HepG2 (cell line): ENCODE results near the gene OCIAD2. TPM values are rescaled to one million over a fixed set of nuclear protein-coding genes. Genes with fewer than 3 reads are reported as not detected.
"Not testable (repeated sequence)": the region's sequence is repeated elsewhere in the genome, so short reads cannot be mapped to it uniquely, and the experiment has no call there.

Experiments
- ATAC-seq: fragments of 200-7000 bp; cut with Tn5 transposase; 3 replicates; pipeline ENCODE4 v1.9.1; 2020; ENCODE audit warnings: mild to moderate bottlenecking, moderate library complexity
- BruUV-seq: library from RNA; stranded (reverse); fragments of 400-500 nt; replicated peaks from 2 replicates; lab custom pipeline; 2021; lab: Mats Ljungman, UMichigan
- CTCF ChIA-PET: fragments of 300-600 bp; formaldehyde crosslinking; extraction: SDS; loops from one replicate; lab custom pipeline; 2021; ENCODE audit warnings: low total read pairs, inconsistent platforms, low intra/inter-chr PET ratio; lab: Yijun Ruan, JAX
- POLR2A ChIA-PET: fragments of 350-600 bp; sonication (Branson Sonifier 250); formaldehyde crosslinking; loops from one replicate; lab custom pipeline; 2020; ENCODE audit warnings: antibody characterized with exemption, inconsistent platforms; lab: Yijun Ruan, JAX
- DNase-seq: peaks from one replicate; pipeline ENCODE4 v3.0.0-alpha.2; 2015; ENCODE audit warnings: low spot score
- FAIRE-seq: peaks from 3 replicates; lab custom pipeline; 2011; peaks lifted over from hg19 to GRCh38; lab: Jason Lieb, UNC
- H2AFZ ChIP-seq: one replicate; pipeline ENCODE4 v1.6.1; 2011; ENCODE audit warnings: low read length, inconsistent platforms
- H3K27ac ChIP-seq: fragments of 300-600 bp; 3 replicates; pipeline ENCODE4 v1.8.0; 2011; ENCODE audit warnings: mixed run types, mild to moderate bottlenecking, mixed read lengths, low read length, inconsistent platforms; ENCODE audit not compliant: insufficient read depth; ENCODE audit errors: extremely low read length
- H3K27me3 ChIP-seq, 2 experiments: fragments of 200-600 bp in 1 of 2; 2 replicates in 1 of 2; 3 replicates in 1 of 2; pipeline versions ENCODE4 v1.6.0 to v1.8.0; 2011; ENCODE audit warnings: low read length in 2 of 2, mild to moderate bottlenecking in 2 of 2, moderate library complexity in 2 of 2, inconsistent platforms in 1 of 2; ENCODE audit not compliant: insufficient read depth in 2 of 2, control insufficient read depth in 1 of 2
- H3K36me3 ChIP-seq, 2 experiments: fragments of 200-600 bp in 1 of 2; replicated peaks in 1 of 2; 2 replicates in 1 of 2; 3 replicates in 1 of 2; pipeline versions ENCODE4 v1.5.1 to v1.8.0; 2011; ENCODE audit warnings: low read length in 2 of 2, inconsistent platforms in 1 of 2; ENCODE audit not compliant: insufficient read depth in 2 of 2, control insufficient read depth in 1 of 2
- H3K4me1 ChIP-seq: 2 replicates; pipeline ENCODE4 v1.5.1; 2012; ENCODE audit warnings: low read length, inconsistent platforms; ENCODE audit not compliant: insufficient read depth
- H3K4me2 ChIP-seq: 2 replicates; pipeline ENCODE4 v1.6.0; 2011; ENCODE audit warnings: low read depth, low read length, inconsistent platforms
- H3K4me3 ChIP-seq, 3 experiments: fragments of 200-600 bp in 1 of 3; sonication (generic), shearing (Covaris generic) in 1 of 3; replicated peaks in 1 of 3; 2 replicates each; pipeline ENCODE4 v1.5.1; 2011 to 2016; ENCODE audit warnings: low read length in 3 of 3, inconsistent platforms in 2 of 3, low read depth in 2 of 3, mild to moderate bottlenecking in 2 of 3, control low read depth in 1 of 3, mixed read lengths in 1 of 3; ENCODE audit not compliant: insufficient read depth in 1 of 3
- H3K79me2 ChIP-seq: one replicate; pipeline ENCODE4 v1.6.1; 2011; ENCODE audit warnings: low read length, inconsistent platforms; ENCODE audit not compliant: insufficient read depth
- H3K9ac ChIP-seq: 2 replicates; pipeline ENCODE4 v1.6.0; 2011; ENCODE audit warnings: mild to moderate bottlenecking, low read depth, low read length, inconsistent platforms; ENCODE audit not compliant: insufficient read depth
- H3K9me3 ChIP-seq: 2 replicates; pipeline ENCODE4 v1.5.1; 2012; ENCODE audit warnings: mild to moderate bottlenecking, low read length
- H4K20me1 ChIP-seq: 2 replicates; pipeline ENCODE4 v1.6.0; 2011; ENCODE audit warnings: inconsistent platforms, mild to moderate bottlenecking, low read length, moderate library complexity; ENCODE audit not compliant: insufficient read depth
- ARNT ChIP-seq: fragments of 450-650 bp; IDR thresholded peaks from 2 replicates; pipeline ENCODE4 v1.6.1; 2017
- EHMT2 ChIP-seq: fragments of 200-600 bp; sonication (generic); IDR thresholded peaks from 2 replicates; pipeline ENCODE4 v1.7.0; 2017; ENCODE audit warnings: antibody characterized with exemption, low read depth, low read length, borderline replicate concordance
- HNRNPK ChIP-seq: fragments of 200-400 bp; formaldehyde crosslinking; IDR thresholded peaks from 2 replicates; pipeline ENCODE4 v1.6.1; 2018; ENCODE audit warnings: low read length, low read depth, moderate library complexity, mild to moderate bottlenecking; ENCODE audit not compliant: poor library complexity, severe bottlenecking
- JUNB ChIP-seq: sonication (generic); formaldehyde crosslinking; IDR thresholded peaks from 2 replicates; pipeline ENCODE4 v1.8.0; 2022; ENCODE audit warnings: missing genetic modification reagents, mild to moderate bottlenecking, borderline replicate concordance
- KMT2A ChIP-seq: sonication (generic); formaldehyde crosslinking; IDR thresholded peaks from 2 replicates; pipeline ENCODE4 v1.4.0; 2020; ENCODE audit warnings: missing genetic modification reagents
- RAD51 ChIP-seq: fragments of 450-650 bp; IDR thresholded peaks from 2 replicates; pipeline ENCODE4 v1.6.1; 2016; ENCODE audit warnings: borderline replicate concordance
- RBM22 ChIP-seq: fragments of 200-400 bp; formaldehyde crosslinking; optimal IDR thresholded peaks from 2 replicates; pipeline ENCODE3; 2017; ENCODE audit warnings: mild to moderate bottlenecking, low read length, moderate library complexity
- RORA ChIP-seq: sonication (generic); formaldehyde crosslinking; IDR thresholded peaks from 2 replicates; pipeline ENCODE4 v1.5.0; 2020; ENCODE audit warnings: mild to moderate bottlenecking, missing genetic modification reagents, moderate library complexity
- SSRP1 ChIP-seq: IDR thresholded peaks from 2 replicates; pipeline ENCODE4 v1.6.1; 2016; ENCODE audit warnings: control low read depth
- TMF1 ChIP-seq: sonication (generic); formaldehyde crosslinking; IDR thresholded peaks from 2 replicates; pipeline ENCODE4 v1.8.1; 2022; ENCODE audit warnings: low read depth, missing genetic modification reagents
- ZNF292 ChIP-seq: sonication (generic); formaldehyde crosslinking; IDR thresholded peaks from 2 replicates; pipeline ENCODE4 v1.8.1; 2022; ENCODE audit warnings: mild to moderate bottlenecking, low read depth, missing genetic modification reagents, borderline replicate concordance
- ZNF33B ChIP-seq: sonication (generic); formaldehyde crosslinking; IDR thresholded peaks from 2 replicates; pipeline ENCODE4 v1.5.1; 2020; ENCODE audit warnings: mild to moderate bottlenecking, missing genetic modification reagents
- ZNF468 ChIP-seq: sonication (generic); formaldehyde crosslinking; IDR thresholded peaks from 2 replicates; pipeline ENCODE4 v1.8.0; 2022; ENCODE audit warnings: mild to moderate bottlenecking, moderate library complexity, missing genetic modification reagents
- ZNF678 ChIP-seq: sonication (generic); formaldehyde crosslinking; IDR thresholded peaks from 2 replicates; pipeline ENCODE4 v1.4.0; 2020; ENCODE audit warnings: mild to moderate bottlenecking, missing genetic modification reagents
- ZNF782 ChIP-seq: sonication (generic); formaldehyde crosslinking; IDR thresholded peaks from 2 replicates; pipeline ENCODE4 v1.4.0; 2020; ENCODE audit warnings: missing genetic modification reagents, mild to moderate bottlenecking, borderline replicate concordance
- WGBS: methylation state at CpG from one replicate; pipeline ENCODE4 v1.1.6; 2017; ENCODE audit warnings: low lambda C conversion rate; 5-methylcytosine and 5-hydroxymethylcytosine counted together
- in situ Hi-C: cut with HindIII; loops from 2 replicates; pipeline ENCODE4 v1.10.0; 2017; ENCODE audit warnings: low pct_unique_long_range_greater_than_20kb; ENCODE audit not compliant: extremely low pct_ligation_motif_present
- intact Hi-C: fragments of 100-400 bp; cut with micrococcal nuclease; formaldehyde crosslinking; loops from one replicate; pipeline ENCODE4 v1.10.0; 2022; ENCODE audit not compliant: unreplicated experiment
- polyA plus RNA-seq, 8 experiments: library from polyadenylated mRNA; depleted of rRNA in 3 of 8; stranded (reverse) in 7 of 8; unstranded in 1 of 8; fragments of >200 nt; fragmentation: Illumina TruSeq in 4 of 8; extraction: Trizol in 4 of 8; gene quantifications; 2 replicates each; pipeline versions ENCODE4 v1.2.1 to v1.2.3, GENCODE V29; 2011 to 2016; ENCODE audit warnings: low read depth in 4 of 8, missing spikeins in 1 of 8, mixed read lengths in 1 of 8; ENCODE audit not compliant: insufficient read depth in 1 of 8
- total RNA-seq, 5 experiments: library from RNA; depleted of rRNA; stranded (reverse); fragments of >200 nt; fragmentation: Illumina TruSeq; extraction: Trizol; gene quantifications; 2 replicates each; pipeline ENCODE4 v1.2.3, GENCODE V29; 2016; ENCODE audit warnings: low read depth in 1 of 5
- TF ChIP-seq, protein P1 (sequence below): sonication (generic); formaldehyde crosslinking; IDR thresholded peaks from 2 replicates; pipeline ENCODE4 v1.5.0; 2020; ENCODE audit warnings: mild to moderate bottlenecking, missing genetic modification reagents

Gene OCIAD2
- total and polyA plus RNA-seq, 2 of the 13 experiments (the other 11 are each of a cell fraction or from before 2014, with no cell fraction given) = not detected

GRCh38 chr4:48851651-48852050, 54.9 kb downstream of the OCIAD2 start:
- 61% methylated on average over 1 of the region's 1 CpG for WGBS
- H4K20me1 ChIP-seq = no peaks in the 10 kb centered on the region
- no peaks in the 10 kb centered on the region for H3K79me2 ChIP-seq
- H3K4me1 ChIP-seq = no peaks in the 10 kb centered on the region
- BruUV-seq = no TSS peak
- no peaks in the 10 kb centered on the region for H3K9me3 ChIP-seq
- no peak overlapping the region for H3K4me2 ChIP-seq
- ChIA-PET CTCF (no interaction called here), POLR2A (no interaction called here)
- no peaks in the 10 kb centered on the region for H3K36me3 ChIP-seq
- no peak overlapping the region for H3K9ac ChIP-seq
- in situ Hi-C loops (no loop called here), intact Hi-C loops (no loop called here)
- no peak overlapping the region for H2AFZ ChIP-seq
- H3K27me3 ChIP-seq = no peaks in the 10 kb centered on the region
- DNase-seq (no peak), ATAC-seq (no peak), FAIRE-seq (no peak)
- TF ChIP-seq ZNF33B (CRISPR knock-in tag) = no peak
- no peak for TF ChIP-seq HNRNPK
- TF ChIP-seq TMF1 (CRISPR knock-in tag) = no peak
- TF ChIP-seq ZNF782 (CRISPR knock-in tag) = no peak
- no peak for TF ChIP-seq ARNT
- no peak for TF ChIP-seq RBM22
- no peak for TF ChIP-seq ZNF292 (CRISPR knock-in tag)
- TF ChIP-seq EHMT2 = no peak
- TF ChIP-seq RORA (CRISPR knock-in tag) = no peak
- no peak for TF ChIP-seq SSRP1 (CRISPR knock-in tag)
- no peak for TF ChIP-seq KMT2A
- no peak for TF ChIP-seq RAD51
- no peak for TF ChIP-seq ZNF468 (CRISPR knock-in tag)
- TF ChIP-seq JUNB (CRISPR knock-in tag) = no peak
- no peak for TF ChIP-seq ZNF678
- TF ChIP-seq, protein P1, sequence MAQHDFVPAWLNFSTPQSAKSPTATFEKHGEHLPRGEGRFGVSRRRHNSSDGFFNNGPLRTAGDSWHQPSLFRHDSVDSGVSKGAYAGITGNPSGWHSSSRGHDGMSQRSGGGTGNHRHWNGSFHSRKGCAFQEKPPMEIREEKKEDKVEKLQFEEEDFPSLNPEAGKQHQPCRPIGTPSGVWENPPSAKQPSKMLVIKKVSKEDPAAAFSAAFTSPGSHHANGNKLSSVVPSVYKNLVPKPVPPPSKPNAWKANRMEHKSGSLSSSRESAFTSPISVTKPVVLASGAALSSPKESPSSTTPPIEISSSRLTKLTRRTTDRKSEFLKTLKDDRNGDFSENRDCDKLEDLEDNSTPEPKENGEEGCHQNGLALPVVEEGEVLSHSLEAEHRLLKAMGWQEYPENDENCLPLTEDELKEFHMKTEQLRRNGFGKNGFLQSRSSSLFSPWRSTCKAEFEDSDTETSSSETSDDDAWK (CRISPR knock-in tag) = no peak
- no peak overlapping the region for H3K4me3 ChIP-seq
- no peak overlapping the region for H3K27ac ChIP-seq

GRCh38 chr4:48848799-48849198, 57.8 kb downstream of the OCIAD2 start:
- H3K79me2 ChIP-seq, FAIRE-seq: not testable (repeated sequence)
- 98% methylated on average over 6 of the region's 6 CpGs for WGBS

More at GRCh38 chr4:48848799-48849198, 57.8 kb downstream of the OCIAD2 start:
- CTCF ChIA-PET, H2AFZ ChIP-seq, H3K27ac ChIP-seq, H3K9ac ChIP-seq, intact Hi-C loops, in situ Hi-C loops, H3K4me1 ChIP-seq, DNase-seq, POLR2A ChIA-PET, BruUV-seq, H3K9me3 ChIP-seq, H3K27me3 ChIP-seq, H3K36me3 ChIP-seq, ATAC-seq, H4K20me1 ChIP-seq, H3K4me2 ChIP-seq, H3K4me3 ChIP-seq: not testable (repeated sequence)
